ENCODE measurements around the gene EMC10.

EMC10 gene

DNA sequence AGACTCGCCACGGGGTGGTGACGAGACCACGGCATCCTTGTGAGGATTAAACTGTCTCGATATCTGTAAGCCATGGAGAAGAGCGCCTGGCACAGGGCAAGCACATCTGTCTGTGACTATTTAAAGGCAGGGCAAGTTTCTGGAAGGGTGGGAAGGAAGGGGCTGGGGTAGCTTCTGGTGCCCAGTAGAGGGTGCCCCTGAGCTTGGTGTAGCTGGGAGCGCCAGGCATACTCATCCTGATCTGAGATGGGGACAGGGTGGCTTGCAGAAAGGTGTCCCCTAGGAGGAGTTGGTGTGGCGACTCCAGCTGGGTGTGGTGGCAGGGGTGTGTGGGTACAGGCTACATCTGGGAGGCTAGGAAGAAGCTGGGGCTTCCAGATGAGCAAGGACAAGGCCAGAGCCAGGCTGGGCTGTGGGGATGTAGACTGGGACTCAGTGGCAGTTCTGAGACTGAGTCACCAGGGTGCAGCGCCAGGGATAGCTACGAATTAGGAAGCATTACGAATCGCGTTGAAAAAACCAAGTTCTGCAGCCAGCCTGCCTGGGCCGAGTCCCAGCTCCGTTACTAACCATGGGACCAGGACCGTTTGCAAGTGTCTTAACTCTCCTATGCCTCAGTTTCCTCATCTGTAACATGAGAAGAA, 60.5 kb downstream of the EMC10 start:
- in situ Hi-C loops (cut with HindIII; ENCODE audit: low sequenced_read_pairs), result no loop called here

- in situ Hi-C loops (cut with HindIII; ENCODE audit: low sequenced_read_pairs), result no loop called here
Observed at GRCh38 chr19:50537306-50537685, 61.0 kb downstream of the EMC10 start.

- in situ Hi-C loops (cut with HindIII; ENCODE audit: low sequenced_read_pairs), result no loop called here
Observed at GRCh38 chr19:50537769-50538230, 61.5 kb downstream of the EMC10 start.

All from endothelial cell of hepatic sinusoid (primary cell).